LHCN-M2 (cell line): ENCODE measurements around the gene CELSR3. TPM values are rescaled to one million over a fixed set of nuclear protein-coding genes. Genes with fewer than 3 reads are reported as not detected.
A peak's percentile ranks its signal among the peaks of the same experiment; 100 is the strongest.

Experiments used
- DNase-seq: peaks from one replicate; pipeline ENCODE4 v3.0.0-alpha.2; 2012; ENCODE audit warnings: low read depth
- total RNA-seq: library from RNA; depleted of rRNA; stranded (reverse); fragments of >200 nt; gene quantifications from 2 replicates; pipeline ENCODE4 v1.2.3, GENCODE V29; 2014

Gene CELSR3
- total RNA-seq, 1 experiment from 2014 or later = 4.5 TPM

DNA sequence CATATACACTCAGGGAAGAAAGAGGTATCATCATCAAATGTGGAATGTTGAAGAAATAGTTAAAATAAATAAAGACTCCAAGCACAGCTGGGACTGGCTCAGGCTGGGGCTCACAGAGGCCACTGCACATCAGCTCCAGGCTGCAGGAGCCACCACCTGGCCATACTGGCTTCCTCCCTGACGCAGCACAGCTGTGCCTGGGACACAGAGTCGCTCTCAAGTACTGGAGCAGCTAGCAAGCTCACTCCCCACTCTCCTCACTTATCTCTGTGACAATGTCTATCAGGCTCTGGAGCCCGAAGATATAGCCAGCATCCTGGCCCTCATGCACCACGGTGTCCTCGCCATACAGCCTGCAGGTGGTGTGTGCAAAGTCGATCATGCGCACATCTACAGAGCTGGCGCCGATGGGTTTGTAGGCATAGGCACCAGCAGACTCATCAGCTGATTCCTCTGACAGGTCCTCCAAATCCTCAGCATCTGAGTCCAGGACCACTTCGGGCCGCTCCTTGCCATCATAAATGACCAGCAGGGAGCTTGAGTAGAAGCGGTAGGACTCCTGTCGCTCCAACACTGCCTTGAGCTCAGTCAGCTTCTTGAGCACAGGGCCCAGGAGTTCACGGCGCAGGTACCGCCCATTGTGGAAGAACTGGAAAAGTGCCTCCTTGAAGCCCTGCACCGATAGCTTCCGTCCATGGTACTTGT, 25.5 kb upstream of the CELSR3 start:
- DNase-seq = no peak

DNA sequence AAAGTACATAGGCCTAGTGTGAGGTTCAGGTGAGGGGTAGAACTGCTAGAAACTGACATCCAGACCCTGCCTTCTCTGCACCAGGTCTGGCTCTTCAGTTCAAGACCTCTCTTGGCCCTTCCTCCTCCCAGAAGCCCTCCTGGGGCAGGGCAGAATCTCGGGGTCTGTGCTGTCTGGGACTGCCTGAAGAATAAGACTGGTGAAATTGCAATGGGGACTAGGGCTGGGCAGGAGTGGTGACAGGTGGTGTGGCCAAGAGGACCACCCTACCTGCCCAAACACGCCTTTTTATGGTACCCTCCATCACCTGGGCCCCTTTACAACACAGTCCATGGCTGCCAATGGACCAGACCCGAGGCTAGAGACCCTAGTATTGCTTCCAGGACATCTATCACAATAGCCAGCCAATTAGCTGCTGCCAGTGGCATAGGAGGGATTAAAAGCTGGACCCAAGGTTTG, 24.6 kb upstream of the CELSR3 start:
- DNase-seq = no peak

DNA sequence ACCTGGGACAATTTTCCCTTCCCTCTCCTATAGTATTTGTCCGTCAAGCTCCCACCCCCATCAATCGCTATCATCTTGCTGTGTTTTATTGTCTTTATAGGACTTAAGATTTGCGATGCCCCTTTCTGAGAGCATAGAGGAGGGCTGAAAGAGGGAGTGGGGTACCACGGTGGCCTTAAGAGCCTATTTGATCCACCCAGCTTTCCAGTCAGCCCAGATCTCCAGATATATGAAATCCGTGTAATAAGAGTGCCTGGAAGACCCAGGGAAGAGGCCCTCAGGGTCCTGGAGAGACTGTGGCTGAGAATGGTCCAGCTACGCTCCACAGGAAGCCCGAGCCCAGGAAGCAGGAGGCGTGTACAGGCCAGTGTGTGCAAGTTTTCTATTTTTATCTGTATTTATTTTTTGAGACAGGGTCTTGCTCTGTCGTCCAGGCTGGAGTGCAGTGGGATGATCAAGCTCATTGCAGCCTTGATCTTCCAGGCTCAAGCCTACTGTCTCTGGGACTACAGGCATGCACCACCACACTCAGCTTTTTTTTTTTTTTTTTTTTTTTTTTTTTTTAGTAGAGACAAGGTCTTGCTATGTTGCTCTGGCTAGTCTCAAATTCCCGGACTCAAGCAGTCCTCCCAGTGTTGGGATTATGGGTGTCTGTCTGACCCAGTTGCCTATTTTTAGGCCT, 24.0 kb upstream of the CELSR3 start:
- DNase-seq = no peak

DNA sequence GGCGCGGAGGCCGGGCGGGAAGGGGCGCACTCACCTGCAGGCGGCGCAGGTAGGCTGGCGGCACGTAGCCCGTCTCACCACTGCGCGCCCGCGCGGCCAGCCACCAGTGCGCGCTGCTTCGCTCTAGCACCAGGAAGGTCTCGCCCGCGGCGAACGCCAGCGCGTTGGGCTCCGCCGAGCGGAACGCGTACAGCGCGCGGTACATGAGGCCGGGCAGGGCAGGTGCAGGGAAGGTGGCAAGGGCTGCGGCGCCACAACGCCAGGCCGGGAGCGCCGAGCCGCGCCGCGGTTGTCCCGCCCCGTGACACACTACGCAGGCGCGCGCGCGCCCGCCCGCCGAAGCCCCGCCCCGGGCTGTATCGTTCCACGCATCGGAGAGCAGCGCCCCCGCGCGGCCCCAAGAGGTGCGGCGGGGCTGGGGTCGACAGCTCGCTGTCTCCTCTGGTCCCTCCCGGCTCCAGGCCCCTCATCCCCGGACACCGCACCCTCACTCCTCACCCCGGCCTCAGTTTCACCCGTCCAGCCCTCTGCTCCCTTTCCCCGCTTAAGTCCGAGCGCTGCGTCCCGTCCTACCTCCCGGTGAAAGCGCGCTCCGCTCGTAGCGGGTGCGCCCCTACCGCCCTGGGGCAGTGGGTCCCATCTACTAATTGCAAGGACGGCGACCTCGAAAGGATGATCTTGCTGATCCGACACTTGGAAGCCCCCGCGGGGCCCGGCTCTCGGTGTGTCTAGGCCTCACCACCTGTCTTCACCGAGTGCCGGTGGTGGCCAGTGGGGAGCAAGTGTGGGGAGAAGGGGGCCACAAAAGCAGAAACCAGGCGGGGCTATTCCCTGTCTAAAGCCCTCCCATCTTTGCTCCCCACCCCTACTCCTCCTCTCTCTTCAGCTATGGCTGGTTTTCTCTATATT, 23.2 kb upstream of the CELSR3 start, which contains the start of gene NCKIPSD:
Gene NCKIPSD (minus strand): TSS at position 313 of the 909 bp plus-strand sequence. CDS start 108 bp downstream, at position 205.
- DNase-seq = peak; percentile 76

DNA sequence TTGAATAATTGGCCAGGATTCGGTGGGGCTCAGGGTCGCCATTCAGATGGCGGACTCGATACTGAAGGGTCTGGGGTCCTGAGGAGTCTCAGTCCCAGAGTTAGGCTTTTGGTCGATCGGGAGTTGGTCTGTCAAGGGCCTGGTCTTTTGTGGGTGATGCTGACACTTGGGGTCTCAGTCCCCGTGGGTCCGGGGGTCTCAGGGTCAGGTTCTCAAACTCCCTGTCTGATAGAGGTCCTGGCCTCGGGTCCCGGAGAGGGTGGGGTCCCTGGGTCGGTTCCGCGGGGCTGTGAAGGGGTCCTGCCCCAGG, 22.6 kb upstream of the CELSR3 start:
- DNase-seq = no peak

DNA sequence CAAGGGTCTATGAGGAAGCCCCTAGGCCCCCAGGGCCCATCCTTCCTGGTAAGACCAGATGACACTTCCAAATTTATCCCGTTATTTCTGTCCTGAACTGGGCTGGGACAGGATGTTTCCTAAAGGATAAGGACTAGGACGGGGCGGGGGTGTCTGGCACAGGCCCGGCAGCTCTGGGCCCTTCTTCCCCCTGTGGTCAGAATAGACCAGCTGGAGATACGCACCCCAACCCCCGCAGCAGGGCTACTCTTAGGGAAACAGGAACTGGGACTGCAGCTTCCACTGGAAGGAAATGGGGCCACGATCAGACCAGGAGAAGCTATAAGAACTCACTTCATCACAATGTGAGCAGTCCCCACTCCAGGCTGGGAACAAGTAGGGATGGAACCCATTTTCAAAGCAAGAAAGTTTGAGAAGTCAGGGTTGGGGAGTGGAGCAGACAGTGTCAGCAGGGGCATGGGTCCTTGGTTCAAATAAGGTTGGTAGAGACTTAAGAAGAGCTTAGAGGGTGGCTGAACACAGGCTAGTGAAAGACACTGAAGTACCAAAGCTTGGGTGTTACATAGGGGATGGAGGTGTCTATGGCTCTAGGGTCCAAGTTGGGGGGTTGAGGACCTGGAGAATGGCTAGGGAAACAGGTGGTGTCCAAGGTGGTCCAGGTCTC, 21.9 kb upstream of the CELSR3 start:
- peak; percentile 45 for DNase-seq

DNA sequence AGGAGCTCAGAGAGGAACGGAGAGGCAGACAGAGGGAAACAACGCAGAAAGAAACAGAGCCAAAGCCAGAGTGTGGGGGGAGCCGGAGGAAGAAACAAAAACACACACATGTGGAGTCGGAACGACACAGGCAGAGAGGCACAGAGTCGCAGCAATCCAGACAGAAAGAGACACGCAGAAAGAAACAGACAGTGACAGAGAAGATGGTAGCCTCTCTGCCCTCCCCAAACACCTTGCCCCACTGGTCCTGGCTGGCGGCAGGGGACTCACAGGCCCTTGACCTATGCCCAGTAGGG, 21.3 kb upstream of the CELSR3 start:
- no peak for DNase-seq

DNA sequence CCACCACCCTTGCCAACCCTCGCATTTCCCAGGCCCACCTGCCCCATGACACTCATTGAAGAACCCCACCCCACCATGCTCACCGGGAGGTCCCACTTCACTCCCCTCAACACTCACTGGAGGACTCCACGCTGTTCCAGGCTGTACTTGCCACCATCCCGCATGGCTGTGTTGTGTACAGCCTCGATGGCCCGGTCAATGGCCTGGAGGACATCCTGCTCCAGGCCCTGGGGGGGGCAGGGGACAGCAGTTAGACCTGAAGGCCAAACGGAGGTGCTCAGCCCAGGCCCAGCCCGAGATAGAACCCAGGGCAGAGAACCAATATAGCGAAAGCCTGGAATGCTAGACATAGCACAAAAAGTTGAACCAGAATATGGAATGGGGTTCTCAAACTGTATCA, 20.1 kb upstream of the CELSR3 start:
- no peak for DNase-seq

DNA sequence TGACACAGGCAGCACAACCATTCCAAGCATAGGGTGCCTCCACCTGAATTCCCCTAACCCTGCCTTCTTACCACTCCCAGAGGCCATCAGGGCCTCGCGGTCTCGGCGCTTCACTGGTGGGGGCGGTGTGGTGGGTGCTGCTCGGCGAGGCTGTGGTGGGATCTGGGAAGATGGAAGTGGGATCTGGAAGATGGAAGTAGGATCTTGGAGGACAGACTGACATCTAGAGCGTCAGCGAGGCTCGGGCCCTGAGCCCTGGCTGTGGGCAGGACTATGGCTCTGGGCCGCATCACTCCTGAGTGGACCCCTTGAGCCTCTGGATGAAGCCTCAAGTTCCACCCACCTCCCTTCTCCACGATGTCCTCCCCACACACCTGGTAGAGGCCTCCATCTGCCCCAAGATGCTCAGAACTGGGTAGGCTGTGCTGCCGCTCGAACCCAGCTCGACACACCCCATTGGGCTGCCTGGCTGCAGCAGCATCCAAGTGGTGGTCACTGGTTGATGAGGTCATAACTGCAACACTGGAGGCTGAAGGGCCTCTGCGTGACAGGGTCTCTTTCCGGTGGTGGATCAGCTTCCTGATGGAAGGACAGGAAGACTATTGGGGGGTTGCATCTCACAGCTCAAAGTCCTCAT, 19.4 kb upstream of the CELSR3 start:
- DNase-seq = no peak

DNA sequence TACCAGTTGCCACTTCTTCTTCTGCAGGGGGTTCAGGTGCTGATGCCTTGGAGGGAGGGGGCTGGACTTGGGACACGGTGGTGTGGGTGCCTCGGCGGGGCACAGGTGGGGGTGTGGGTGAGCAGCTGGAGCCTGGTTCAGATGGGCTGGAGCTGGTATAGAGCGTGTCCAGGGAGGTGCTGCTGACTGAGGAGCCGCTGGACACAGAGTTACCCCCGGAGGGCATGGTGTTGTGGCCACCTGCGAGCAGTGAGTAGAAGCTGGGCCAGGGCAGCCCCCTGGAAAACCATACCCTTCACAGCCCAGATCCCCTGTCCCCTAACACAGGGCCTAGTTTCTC, 18.8 kb upstream of the CELSR3 start:
- DNase-seq = no peak

DNA sequence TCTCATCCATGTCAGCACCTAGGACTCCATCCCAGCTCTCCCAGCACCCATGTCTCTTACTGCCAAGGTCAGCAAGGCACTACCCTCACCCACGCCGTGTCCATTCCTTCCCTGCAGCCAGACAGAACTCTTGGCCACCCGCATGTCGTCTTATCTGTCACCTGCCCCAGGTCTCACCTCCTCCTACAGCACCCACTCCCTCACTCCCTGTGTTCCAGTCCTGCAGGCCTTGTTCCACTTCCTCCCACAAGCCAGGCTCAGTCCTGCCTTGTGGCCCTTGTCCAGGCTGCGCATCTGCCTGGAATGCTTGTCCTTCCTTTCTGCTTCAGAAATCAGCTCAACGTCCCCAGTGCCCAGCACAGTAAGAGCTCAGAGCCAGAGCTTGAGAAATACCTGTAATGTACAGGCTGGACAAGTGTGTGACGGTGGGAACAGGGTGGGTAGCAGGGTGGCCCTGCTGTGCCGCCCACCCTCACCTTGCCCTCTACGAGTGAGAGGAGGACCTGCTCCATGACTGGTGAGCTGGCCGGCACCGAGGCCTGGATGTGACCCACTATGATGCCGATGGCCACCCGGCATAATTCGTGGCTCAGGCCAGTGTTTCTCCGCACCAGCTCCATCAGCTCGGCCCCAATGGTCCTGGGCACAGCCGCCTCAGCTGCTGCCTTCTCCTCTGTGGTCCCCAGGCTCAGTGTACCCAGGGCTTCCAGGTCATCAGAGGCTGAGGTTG, 18.3 kb upstream of the CELSR3 start:
- no peak for DNase-seq

DNA sequence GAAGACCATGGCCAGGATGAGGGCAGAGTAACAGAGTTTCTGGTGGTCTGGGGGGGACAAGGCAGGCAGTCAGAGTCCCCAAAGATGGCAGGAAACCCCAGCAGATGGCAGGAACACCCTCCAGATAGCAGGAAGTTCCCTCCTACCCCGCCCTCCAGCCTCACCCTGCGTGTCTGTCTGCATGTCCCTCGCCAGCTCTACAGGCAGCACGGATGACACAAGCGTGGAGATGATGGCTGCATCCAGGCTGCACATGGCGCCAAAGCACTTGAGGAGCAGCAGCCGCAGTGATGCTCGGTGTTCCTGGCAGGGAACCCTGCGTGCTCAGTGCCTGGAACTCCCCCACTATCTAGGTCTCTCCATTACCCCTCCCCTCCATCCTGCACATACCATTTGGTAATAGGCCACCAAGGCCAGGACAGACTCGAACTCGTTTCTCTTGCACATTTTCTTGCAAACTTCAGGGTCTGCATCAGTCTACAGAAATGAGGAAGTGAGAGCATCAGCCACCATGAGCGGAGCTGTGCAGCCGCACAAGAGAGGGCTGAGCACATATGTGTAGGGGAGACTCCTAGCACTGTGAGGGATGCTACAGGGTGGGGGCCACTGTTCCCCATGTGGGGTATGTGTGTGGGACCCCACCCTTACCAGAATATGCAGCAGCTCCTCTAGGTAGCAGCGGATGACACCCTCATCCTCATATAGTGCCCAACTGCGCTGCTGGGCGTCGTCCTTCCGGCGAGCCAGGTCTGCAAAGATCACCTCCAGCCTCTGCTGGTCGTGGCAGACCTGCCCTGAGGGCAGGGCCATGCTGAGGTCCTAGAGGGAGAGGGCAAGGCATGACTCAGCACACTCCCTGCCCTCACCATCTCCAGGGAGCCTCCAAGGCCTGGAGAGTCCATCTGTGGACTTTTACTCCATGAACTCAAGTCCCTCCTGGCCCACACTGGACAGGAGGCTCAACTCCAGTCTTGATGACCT, 17.0 kb upstream of the CELSR3 start:
- no peak for DNase-seq

DNA sequence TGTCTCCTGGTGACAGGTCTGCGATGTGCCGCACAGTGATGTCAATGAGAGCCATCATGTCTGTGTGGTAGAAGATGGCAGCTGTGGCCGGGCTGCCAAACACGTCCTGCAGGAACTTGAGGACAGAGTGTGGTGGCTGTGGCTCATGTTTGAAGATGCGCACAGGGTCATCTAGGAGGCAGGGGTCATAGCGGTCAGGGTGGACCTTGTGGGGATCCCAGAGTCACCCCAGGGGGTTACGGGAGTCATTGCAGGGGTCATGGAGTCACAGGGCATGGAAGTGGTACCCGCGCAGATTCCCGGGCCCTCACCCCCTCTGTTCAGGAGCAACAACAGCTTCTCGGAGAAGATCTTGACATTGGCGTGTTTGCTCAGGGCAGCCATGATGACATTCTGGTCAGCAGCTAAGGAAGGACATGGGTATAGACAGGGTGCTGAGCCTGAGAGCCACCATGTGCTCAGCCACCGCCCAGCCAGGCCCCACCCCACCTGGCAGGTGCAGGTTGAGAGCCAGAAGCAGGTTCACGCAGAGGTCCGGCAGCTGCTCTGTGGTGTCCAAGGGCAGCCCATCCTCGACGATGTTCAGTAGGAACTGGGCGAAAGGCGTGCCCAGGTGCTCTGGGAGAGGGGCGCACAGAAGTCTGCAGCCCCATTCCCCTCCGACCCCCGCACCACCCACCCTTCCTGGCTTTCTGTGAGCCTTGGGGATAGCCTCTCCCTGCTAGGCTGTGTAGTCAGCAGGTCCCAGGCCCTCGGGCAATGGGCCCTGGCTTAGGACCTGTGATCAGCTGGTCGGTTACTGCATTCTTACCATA, 16.1 kb upstream of the CELSR3 start:
- no peak for DNase-seq

DNA sequence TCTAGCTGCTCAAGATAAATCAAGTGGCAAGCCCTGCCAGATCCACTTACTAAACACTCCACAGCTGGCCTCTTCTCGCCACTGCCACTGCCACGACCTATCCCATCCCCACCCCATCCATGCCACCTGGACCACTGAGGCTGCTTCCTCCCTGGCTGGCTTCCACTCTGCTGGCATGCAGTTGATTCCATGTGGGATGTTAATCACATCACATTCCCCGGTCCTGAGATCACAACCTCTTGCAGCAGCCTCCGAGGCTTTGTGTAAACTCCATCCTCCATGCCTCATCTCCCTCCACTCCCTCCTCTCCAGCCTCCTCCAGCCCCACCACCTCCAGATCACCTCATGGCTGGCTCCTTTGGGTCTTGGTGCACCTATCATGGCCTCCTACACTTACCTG, 15.4 kb upstream of the CELSR3 start:
- no peak for DNase-seq

DNA sequence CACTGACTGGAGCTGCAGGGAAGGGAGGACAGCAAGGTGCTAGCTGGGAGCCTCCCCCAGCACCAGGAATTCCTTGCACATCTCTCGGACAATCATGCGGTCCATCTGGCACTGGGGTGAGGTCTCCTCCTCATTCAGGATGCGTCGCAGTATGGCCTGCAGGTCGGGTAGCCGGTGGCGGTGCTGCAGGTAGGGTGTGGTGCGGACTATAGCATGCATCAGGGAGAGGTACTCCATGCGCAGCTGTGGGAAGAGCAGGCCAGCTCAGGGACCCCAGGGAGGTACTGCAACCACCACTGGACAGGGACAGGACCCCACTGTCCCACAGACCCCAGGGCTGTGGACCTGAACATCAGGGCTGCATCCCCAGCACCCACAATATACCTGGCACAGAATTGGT, 11.8 kb upstream of the CELSR3 start:
- no peak for DNase-seq

DNA sequence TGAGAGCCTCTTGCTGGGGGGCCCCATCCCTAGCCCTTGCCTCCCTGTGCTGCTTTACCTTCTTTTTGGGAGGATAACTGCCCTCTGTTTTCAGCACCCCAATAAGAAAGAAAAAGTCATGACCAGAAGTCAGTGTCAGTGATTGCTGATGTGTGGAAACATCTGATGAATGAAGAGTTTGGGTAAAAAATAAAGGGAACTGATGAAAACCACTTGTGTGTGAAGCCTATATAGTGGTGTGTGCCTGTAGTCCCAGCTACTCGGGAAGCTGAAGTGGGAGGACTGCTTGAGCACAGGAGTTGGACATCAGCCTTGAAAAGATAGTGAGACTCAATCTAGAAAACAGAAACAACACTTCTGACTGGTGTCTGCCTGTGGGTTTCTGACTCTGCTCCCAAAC, 9.8 kb upstream of the CELSR3 start:
- DNase-seq = no peak

DNA sequence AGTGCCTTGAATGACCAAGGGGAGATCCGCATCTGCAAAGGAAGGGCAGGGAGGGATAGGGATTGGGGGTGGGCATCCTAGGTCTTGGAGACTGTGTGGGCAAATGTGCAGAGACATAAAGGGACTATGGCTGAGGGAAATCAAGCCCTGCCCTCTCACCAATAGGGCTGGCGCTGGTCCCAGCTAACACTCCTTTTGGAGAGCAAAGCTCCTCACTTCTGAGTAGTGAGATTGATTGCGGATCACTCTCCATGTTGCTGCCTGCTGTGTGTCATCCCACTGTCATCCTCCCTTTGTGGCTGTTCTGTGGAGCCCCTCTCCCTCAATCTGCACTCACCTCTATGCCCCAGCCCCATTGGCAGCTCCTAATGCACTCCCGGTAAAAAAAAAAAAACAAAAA, 2.2 kb upstream of the CELSR3 start:
- no peak for DNase-seq

DNA sequence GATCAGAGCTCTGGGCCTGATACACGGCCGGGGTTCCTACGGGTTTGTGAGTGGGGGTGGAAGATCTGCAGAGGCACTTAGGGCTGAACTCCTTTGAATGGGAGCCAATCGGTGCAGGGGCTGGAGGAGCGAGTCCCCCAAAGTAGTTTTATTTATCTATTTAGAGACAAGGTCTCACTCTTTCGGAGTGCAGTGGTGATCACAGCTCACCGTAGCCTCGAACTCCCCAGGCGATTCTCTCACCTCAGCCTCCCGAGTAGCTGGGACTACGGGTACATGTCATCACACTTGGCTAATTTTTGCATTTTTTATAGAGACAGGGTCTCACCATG, 1.6 kb upstream of the CELSR3 start:
- no peak for DNase-seq
